Stimulated activated CD8-positive, alpha-beta memory T cell treated with anti-CD3 and anti-CD28 coated beads, Interleukin-4, amount 100 ng/mL, for 1 hour (primary cell): Measurements from ENCODE around the gene IMPG2.

ENCODE experiments used
- DNase-seq, 2 donors: peaks; one replicate each; pipeline ENCODE4 v3.0.0-alpha.2; 2020; ENCODE audit warnings: low read depth in 2 of 2, low spot score in 1 of 2

Gene IMPG2

GRCh38 chr3:101189176-101189575 lies 131.2 kb downstream of the IMPG2 start:
- DNase-seq, result no peak

- DNase-seq, result no peak
Observed at GRCh38 chr3:101185341-101185740, 135.0 kb downstream of the IMPG2 start.

GRCh38 chr3:101184111-101184510 lies 136.3 kb downstream of the IMPG2 start:
- no peak for DNase-seq

GRCh38 chr3:101183151-101183550 lies 137.2 kb downstream of the IMPG2 start:
- no peak for DNase-seq

GRCh38 chr3:101182734-101183133 lies 137.6 kb downstream of the IMPG2 start:
- DNase-seq, result no peak

GRCh38 chr3:101181801-101182200 lies 138.6 kb downstream of the IMPG2 start:
- DNase-seq, result no peak

- DNase-seq, result no peak
Observed at GRCh38 chr3:101179637-101180036, 140.7 kb downstream of the IMPG2 start.

GRCh38 chr3:101177577-101177976 lies 142.8 kb downstream of the IMPG2 start:
- no peak for DNase-seq
